Pancreas (tissue), 10 donors: ENCODE measurements around the gene LRRC31. TPM values are rescaled to one million over a fixed set of nuclear protein-coding genes. Genes with fewer than 3 reads are reported as not detected.

ENCODE experiments used
- ATAC-seq, 4 donors: fragments of 200-7000 bp; cut with Tn5 transposase; one replicate each; pipeline versions ENCODE4 v1.8.0 to v1.9.1; 2020; ENCODE audit warnings: mild to moderate bottlenecking in 4 of 4, moderate library complexity in 4 of 4
- DNase-seq, 6 donors: peaks; one replicate each; pipeline ENCODE4 v3.0.0-alpha.2; 2020
- FAIRE-seq: peaks from 2 replicates; lab custom pipeline; 2012; peaks lifted over from hg19 to GRCh38; lab: Jason Lieb, UNC
- H3K27ac ChIP-seq, 4 donors: fragments of 200-600 bp; sonication (generic); 1 replicate in 3 of 4; 2 replicates in 1 of 4; pipeline versions ENCODE4 v1.5.0 to v1.8.0; 2020
- H3K27me3 ChIP-seq, 4 donors: fragments of 200-600 bp; one replicate each; pipeline ENCODE4 v1.8.0; 2021
- H3K36me3 ChIP-seq, 3 donors: fragments of 200-600 bp; sonication (generic) in 1 of 3; one replicate each; pipeline versions ENCODE4 v1.5.0 to v1.8.0; 2020 to 2021
- H3K4me1 ChIP-seq, 3 donors: fragments of 200-600 bp; one replicate each; pipeline ENCODE4 v1.8.0; 2021
- H3K4me3 ChIP-seq, 4 donors: fragments of 200-600 bp; sonication (generic) in 2 of 4; one replicate each; pipeline versions ENCODE4 v1.5.0 to v1.8.0; 2020 to 2021
- H3K9me3 ChIP-seq, 4 donors: fragments of 200-600 bp; one replicate each; pipeline ENCODE4 v1.8.0; 2021
- CTCF ChIP-seq, 4 donors: fragments of 200-600 bp; sonication (generic) in 3 of 4; IDR thresholded peaks; one replicate each; pipeline versions ENCODE4 v1.5.0 to v1.8.0; 2021; ENCODE audit warnings: antibody characterized with exemption in 4 of 4
- WGBS, 2 donors: extraction: QIAGEN DNeasy Blood & Tissue Kit; methylation state at CpG; one replicate each; pipeline ENCODE4 v1.1.7; 2013; 5-methylcytosine and 5-hydroxymethylcytosine counted together
- intact Hi-C, 3 donors: fragments of 100-400 bp; cut with DNase I; formaldehyde crosslinking; loops; one replicate each; pipeline versions ENCODE4 v1.11.1 to v1.14.2; 2022
- polyA plus RNA-seq, 2 donors: library from polyadenylated mRNA; stranded (reverse); fragments of 200-250 nt; gene quantifications; one replicate each; pipeline ENCODE4 v1.2.3, GENCODE V29; 2013
- total RNA-seq, 6 donors: library from RNA; stranded (reverse); fragmentation: NEBNext Ultra II Directional in 4 of 6; extraction: Animal tissue kit (Norgen Biotek cat#: 25700) in 4 of 6; gene quantifications; one replicate each; pipeline versions ENCODE4 v1.2.1 to v1.2.4, GENCODE V29; 2021 to 2023
- donor health status: healthy with polysubstance abuse.
- donor health status: DM: no; HTN: no; CAD: no; lungs with moderate emphysema.
- donor health status: DM: no; HTN: no; CAD: no.
- donor health status: control.
- donor health status: control.
- donor health status: Bipolar disorder and iron deficiency.
- donor health status: DM: yes; HTN: yes; CAD: no.
- donor health status: DM: no; HTN: no; CAD: no.
- donor health status: DM: no; HTN: no; CAD: no.
- donor health status: DM: yes; HTN: yes; CAD: no.

Gene LRRC31
- total and polyA plus RNA-seq, 8 donors, result 0.19 TPM; not detected in 7

- no peak overlapping the region for H3K27ac ChIP-seq
- no peaks in the 10 kb centered on the region for H3K36me3 ChIP-seq
- no peaks in the 10 kb centered on the region for H3K4me1 ChIP-seq
- intact Hi-C loops, result no loop called here
- no peak for DNase-seq
- ATAC-seq, result no peak
- H3K4me3 ChIP-seq, result no peak overlapping the region
- no peak for TF ChIP-seq CTCF (IDR thresholded peaks at IDR 0.05)
- no peak for FAIRE-seq
- WGBS, 2 donors, result 84 to 87% methylated on average over 20 of the region's 20 CpGs
- H3K27me3 ChIP-seq, result peaks cover 0 to 8% (median 0%) of the 10 kb centered on the region in 4 donors
- H3K9me3 ChIP-seq, result no peaks in the 10 kb centered on the region
Measured at GRCh38 chr3:169822540-169822939, 47.2 kb downstream of the LRRC31 start.

GRCh38 chr3:169822091-169822490 is 47.6 kb downstream of the LRRC31 start:
- no peak for TF ChIP-seq CTCF (IDR thresholded peaks at IDR 0.05)
- Histone ChIP-seq H3K27me3 (peaks cover 0 to 8% (median 0%) of the 10 kb centered on the region in 4 donors), H3K27ac (no peak overlapping the region), H3K36me3 (no peaks in the 10 kb centered on the region), H3K9me3 (no peaks in the 10 kb centered on the region), H3K4me3 (no peak overlapping the region), H3K4me1 (no peaks in the 10 kb centered on the region)
- WGBS, 2 donors, result 84 to 85% methylated on average over 15 of the region's 15 CpGs
- no peak for ATAC-seq
- intact Hi-C loops, result no loop called here
- DNase-seq, result no peak
- FAIRE-seq, result no peak

GRCh38 chr3:169818316-169818715 is 51.4 kb downstream of the LRRC31 start:
- no peak overlapping the region for H3K27ac ChIP-seq
- WGBS, 2 donors, result 75 to 86% methylated on average over 2 of the region's 2 CpGs
- no peak for ATAC-seq
- peaks cover 0 to 12% (median 0%) of the 10 kb centered on the region in 4 donors for H3K27me3 ChIP-seq
- no peak overlapping the region for H3K4me3 ChIP-seq
- H3K9me3 ChIP-seq, result no peaks in the 10 kb centered on the region
- intact Hi-C loops, result no loop called here
- DNase-seq, result no peak
- no peaks in the 10 kb centered on the region for H3K36me3 ChIP-seq
- no peaks in the 10 kb centered on the region for H3K4me1 ChIP-seq
- no peak for FAIRE-seq
- TF ChIP-seq CTCF (IDR thresholded peaks at IDR 0.05), result no peak

- no peak for TF ChIP-seq CTCF (IDR thresholded peaks at IDR 0.05)
Measured at GRCh38 chr3:169815590-169816150, 54.1 kb downstream of the LRRC31 start.

More at GRCh38 chr3:169815590-169816150, 54.1 kb downstream of the LRRC31 start:
- H3K4me3 ChIP-seq, result no peak overlapping the region
- H3K9me3 ChIP-seq, result no peaks in the 10 kb centered on the region
- no peak for DNase-seq
- ATAC-seq, result no peak
- no peaks in the 10 kb centered on the region for H3K36me3 ChIP-seq
- H3K27ac ChIP-seq, result no peak overlapping the region
- peaks cover 0 to 4% (median 0%) of the 10 kb centered on the region in 3 donors for H3K4me1 ChIP-seq
- intact Hi-C loops, result no loop called here
- WGBS, 2 donors, result 81 to 89% methylated on average over 4 of the region's 4 CpGs
- H3K27me3 ChIP-seq, result peaks cover 0 to 4% (median 0%) of the 10 kb centered on the region in 4 donors
- no peak for FAIRE-seq
